GM23338 (cell line): ENCODE results near the gene MAP6D1. TPM values are rescaled to one million over a fixed set of nuclear protein-coding genes. Genes with fewer than 3 reads are reported as not detected.

Experiments
- ATAC-seq: fragments of 200-7000 bp; cut with Tn5 transposase; 3 replicates; pipeline ENCODE4 v1.9.1; 2020
- DNase-seq: peaks from one replicate; pipeline ENCODE4 v3.0.0-alpha.2; 2015; ENCODE audit warnings: low spot score
- H2AFZ ChIP-seq: fragments of 200-600 bp; sonication (generic); 2 replicates; pipeline ENCODE4 v1.8.0; 2016; ENCODE audit warnings: antibody characterized with exemption, mild to moderate bottlenecking, moderate library complexity
- H3F3A ChIP-seq: fragments of 200-600 bp; sonication (generic); replicated peaks from 2 replicates; pipeline ENCODE4 v1.8.0; 2017; ENCODE audit warnings: antibody characterized with exemption, mixed run types, low read depth
- H3K27ac ChIP-seq: fragments of 200-600 bp; sonication (generic); 2 replicates; pipeline ENCODE4 v1.6.1; 2016; ENCODE audit warnings: low read depth
- H3K27me3 ChIP-seq: fragments of 200-600 bp; sonication (generic); 2 replicates; pipeline ENCODE4 v1.8.0; 2016; ENCODE audit warnings: mild to moderate bottlenecking, mixed run types, moderate library complexity; ENCODE audit not compliant: insufficient read depth
- H3K36me3 ChIP-seq: fragments of 200-600 bp; sonication (generic); 2 replicates; pipeline ENCODE4 v1.8.0; 2016; ENCODE audit warnings: mild to moderate bottlenecking; ENCODE audit not compliant: insufficient read depth
- H3K4me1 ChIP-seq: fragments of 200-600 bp; sonication (generic); 2 replicates; pipeline ENCODE4 v1.8.0; 2016; ENCODE audit warnings: mild to moderate bottlenecking, moderate library complexity; ENCODE audit not compliant: insufficient read depth
- H3K4me2 ChIP-seq: fragments of 200-600 bp; sonication (generic); 2 replicates; pipeline ENCODE4 v1.7.1; 2017; ENCODE audit warnings: mixed run types
- H3K4me3 ChIP-seq: fragments of 200-600 bp; sonication (generic); 2 replicates; pipeline ENCODE4 v1.6.1; 2016; ENCODE audit warnings: mixed run types
- H3K79me2 ChIP-seq: fragments of 200-600 bp; sonication (generic); replicated peaks from 2 replicates; pipeline ENCODE4 v1.8.0; 2017; ENCODE audit warnings: mild to moderate bottlenecking; ENCODE audit not compliant: insufficient read depth
- H3K9me2 ChIP-seq: fragments of 200-600 bp; sonication (generic); 2 replicates; pipeline ENCODE4 v1.8.0; 2017; ENCODE audit not compliant: insufficient read depth
- H4K20me1 ChIP-seq: fragments of 200-600 bp; sonication (generic); replicated peaks from 2 replicates; pipeline ENCODE4 v1.8.0; 2017; ENCODE audit warnings: mild to moderate bottlenecking; ENCODE audit not compliant: insufficient read depth
- H3K27ac Mint-ChIP-seq: 2 replicates; pipeline ENCODE4 v1.8.0; 2020; ENCODE audit warnings: inconsistent platforms, mild to moderate bottlenecking, moderate library complexity, mixed read lengths
- H3K27me3 Mint-ChIP-seq: 3 replicates; pipeline ENCODE4 v1.8.0; 2022; ENCODE audit warnings: low read depth, mild to moderate bottlenecking, moderate library complexity, mixed read lengths, inconsistent platforms; ENCODE audit not compliant: insufficient read depth, poor library complexity
- H3K36me3 Mint-ChIP-seq: 3 replicates; pipeline ENCODE4 v1.8.0; 2021; ENCODE audit warnings: low read depth, mild to moderate bottlenecking, inconsistent platforms, moderate library complexity, mixed read lengths
- H3K4me1 Mint-ChIP-seq: 3 replicates; pipeline ENCODE4 v1.8.0; 2020; ENCODE audit warnings: mild to moderate bottlenecking, inconsistent platforms, mixed read lengths
- H3K4me3 Mint-ChIP-seq: 3 replicates; pipeline ENCODE4 v1.8.0; 2021; ENCODE audit warnings: moderate library complexity, mild to moderate bottlenecking, inconsistent platforms, mixed read lengths
- H3K9me3 Mint-ChIP-seq: 3 replicates; pipeline ENCODE4 v1.8.0; 2020; ENCODE audit warnings: moderate library complexity, mild to moderate bottlenecking, inconsistent platforms, mixed read lengths
- CREB1 ChIP-seq: fragments of 250-450 bp; sonication (Bioruptor Pico); IDR thresholded peaks from 2 replicates; pipeline ENCODE4 v1.5.0; 2020; ENCODE audit warnings: low read depth, mild to moderate bottlenecking, moderate library complexity
- CTCF ChIP-seq, 2 experiments: fragments of 200-600 bp in 1 of 2; sonication (generic) in 1 of 2; conservative IDR thresholded peaks; 2 replicates each; pipeline versions ENCODE4 v1.5.1 to v1.6.1; 2016 to 2017; ENCODE audit warnings: antibody characterized with exemption in 2 of 2, low read depth in 2 of 2, mild to moderate bottlenecking in 2 of 2, moderate library complexity in 1 of 2
- ETS1 ChIP-seq: IDR thresholded peaks from 2 replicates; pipeline ENCODE4 v1.6.1; 2016; ENCODE audit warnings: antibody characterized with exemption
- EZH2 ChIP-seq: fragments of 200-600 bp; sonication (generic); IDR thresholded peaks from one replicate; pipeline ENCODE4 v1.8.0; 2017; ENCODE audit warnings: antibody characterized with exemption, mild to moderate bottlenecking, low read depth; ENCODE audit not compliant: unreplicated experiment
- EZH2phosphoT487 ChIP-seq: fragments of 200-600 bp; sonication (generic); IDR thresholded peaks from one replicate; pipeline ENCODE4 v1.8.1; 2018; ENCODE audit warnings: antibody characterized with exemption; ENCODE audit not compliant: unreplicated experiment
- JUNB ChIP-seq: IDR thresholded peaks from one replicate; pipeline ENCODE4 v1.6.1; 2016; ENCODE audit warnings: antibody characterized with exemption; ENCODE audit not compliant: unreplicated experiment
- NANOG ChIP-seq: IDR thresholded peaks from 2 replicates; pipeline ENCODE4 v1.6.1; 2016; ENCODE audit warnings: antibody characterized with exemption, borderline replicate concordance
- POLR2AphosphoS5 ChIP-seq: IDR thresholded peaks from 2 replicates; pipeline ENCODE4 v1.6.1; 2016; ENCODE audit warnings: antibody characterized with exemption, low read depth
- REST ChIP-seq: IDR thresholded peaks from one replicate; pipeline ENCODE4 v1.6.1; 2018; ENCODE audit warnings: antibody characterized with exemption; ENCODE audit not compliant: unreplicated experiment
- STAT1 ChIP-seq: IDR thresholded peaks from one replicate; pipeline ENCODE4 v1.6.1; 2016; ENCODE audit warnings: antibody characterized with exemption; ENCODE audit not compliant: unreplicated experiment
- ZNF114 ChIP-seq: fragments of 250-450 bp; sonication (Bioruptor Pico); IDR thresholded peaks from 2 replicates; pipeline ENCODE4 v1.5.0; 2020; ENCODE audit warnings: mild to moderate bottlenecking, moderate library complexity
- ZNF331 ChIP-seq: fragments of 250-450 bp; sonication (Bioruptor Pico); IDR thresholded peaks from 2 replicates; pipeline ENCODE4 v1.5.0; 2020; ENCODE audit warnings: low read depth, mild to moderate bottlenecking, moderate library complexity
- ZNF462 ChIP-seq: fragments of 250-450 bp; sonication (Bioruptor Pico); IDR thresholded peaks from 2 replicates; pipeline ENCODE4 v1.5.0; 2020; ENCODE audit warnings: mild to moderate bottlenecking, moderate library complexity
- polyA plus RNA-seq: library from polyadenylated mRNA; unstranded; fragments of >200 nt; fragmentation: Nextera tagmentation; extraction: Ambion mirVana; gene quantifications from 2 replicates; pipeline ENCODE4 v1.2.1, GENCODE V29; 2016
- total RNA-seq: library from RNA; depleted of rRNA; stranded (reverse); fragments of >200 nt; shearing (Covaris generic); gene quantifications from 2 replicates; pipeline ENCODE4 v1.2.3, GENCODE V29; 2014

MAP6D1 gene
- total and polyA plus RNA-seq, 2 experiments from 2014 or later = 2.6 to 8.2 TPM

- H3K79me2 ChIP-seq = 0 out of 2 replicates have a peak, but pooled peaks cover 9% of the 10 kb centered on the region
- Mint-ChIP-seq H3K4me3 (no peak overlapping the region), H3K27ac (no peak overlapping the region), H3K27me3 (no peaks in the 10 kb centered on the region), H3K9me3 (no peaks in the 10 kb centered on the region), H3K4me1 (no peaks in the 10 kb centered on the region), H3K36me3 (peaks cover 94% of the 10 kb centered on the region)
- H3K36me3 ChIP-seq = peaks cover 50% of the 10 kb centered on the region
- H3F3A ChIP-seq = peaks cover 3% of the 10 kb centered on the region; the same call in 1 of the 2 replicates
- no peak for ATAC-seq
- H3K4me3 ChIP-seq = no peak overlapping the region
- no peak overlapping the region for H3K27ac ChIP-seq
- no peak overlapping the region for H2AFZ ChIP-seq
- H3K9me2 ChIP-seq = no peaks in the 10 kb centered on the region
- no peak overlapping the region for H3K4me2 ChIP-seq
- peaks cover 7% of the 10 kb centered on the region; the same call in 1 of the 2 replicates for H4K20me1 ChIP-seq
- DNase-seq = no peak
- no peaks in the 10 kb centered on the region for H3K4me1 ChIP-seq
- no peaks in the 10 kb centered on the region for H3K27me3 ChIP-seq
- TF ChIP-seq ZNF114 (CRISPR knock-in tag) = no peak
- TF ChIP-seq ZNF462 (CRISPR knock-in tag) = no peak
- TF ChIP-seq EZH2phosphoT487 = no peak
- no peak for TF ChIP-seq CTCF (conservative IDR thresholded peaks at IDR 0.05; ENCODE audit: low read depth in 2 of 2)
- no peak for TF ChIP-seq JUNB
- TF ChIP-seq CREB1 (CRISPR knock-in tag) = no peak
- no peak for TF ChIP-seq ETS1
- TF ChIP-seq POLR2AphosphoS5 = no peak
- TF ChIP-seq REST = no peak
- TF ChIP-seq EZH2 = no peak
- TF ChIP-seq STAT1 = no peak
- no peak for TF ChIP-seq ZNF331 (CRISPR knock-in tag)
- no peak for TF ChIP-seq NANOG
Measured at GRCh38 chr3:183779896-183780465, 45.4 kb downstream of the MAP6D1 start.
